Iris pigment epithelial cell (primary cell): Measurements from ENCODE around the gene IL1RAPL2.
"Not testable (repeated sequence)": the region's sequence is repeated elsewhere in the genome, so short reads cannot be mapped to it uniquely, and the experiment has no call there.

Experiments used
- DNase-seq: peaks from one replicate; pipeline ENCODE4 v3.0.0-alpha.2; 2011; ENCODE audit warnings: low read depth

IL1RAPL2 gene

GRCh38 chrX:105701310-105702052 is 1135.5 kb downstream of the IL1RAPL2 start:
- peak; percentile 23 for DNase-seq

GRCh38 chrX:105703876-105704275 is 1137.9 kb downstream of the IL1RAPL2 start:
- peak; percentile 51 for DNase-seq

- DNase-seq: peak; percentile 70
Observed at GRCh38 chrX:105706041-105706440, 1140.0 kb downstream of the IL1RAPL2 start.

GRCh38 chrX:105711805-105712204 is 1145.8 kb downstream of the IL1RAPL2 start:
- DNase-seq: no peak

GRCh38 chrX:105715746-105716145 is 1149.7 kb downstream of the IL1RAPL2 start:
- no peak for DNase-seq

GRCh38 chrX:105723966-105724735 is 1158.2 kb downstream of the IL1RAPL2 start:
- DNase-seq: peak; percentile 8

GRCh38 chrX:105725228-105725627 is 1159.2 kb downstream of the IL1RAPL2 start:
- DNase-seq: no peak

- no peak for DNase-seq
Observed at GRCh38 chrX:105738162-105738561, 1172.2 kb downstream of the IL1RAPL2 start.

- no peak for DNase-seq
Observed at GRCh38 chrX:105744291-105744690, 1178.3 kb downstream of the IL1RAPL2 start.

GRCh38 chrX:105744946-105745345 is 1178.9 kb downstream of the IL1RAPL2 start:
- no peak for DNase-seq

GRCh38 chrX:105745863-105746262 is 1179.9 kb downstream of the IL1RAPL2 start:
- DNase-seq: no peak

GRCh38 chrX:105752338-105752956 is 1186.4 kb downstream of the IL1RAPL2 start:
- DNase-seq: no peak

- DNase-seq: no peak
Observed at GRCh38 chrX:105753411-105753810, 1187.4 kb downstream of the IL1RAPL2 start.

- no peak for DNase-seq
Observed at GRCh38 chrX:105754286-105754964, 1188.4 kb downstream of the IL1RAPL2 start.

GRCh38 chrX:105755109-105755508 is 1189.1 kb downstream of the IL1RAPL2 start:
- DNase-seq: no peak

GRCh38 chrX:105758754-105759153 is 1192.8 kb downstream of the IL1RAPL2 start:
- DNase-seq: no peak

- DNase-seq: no peak
Observed at GRCh38 chrX:105759598-105759997, 1193.6 kb downstream of the IL1RAPL2 start.

- DNase-seq: peak; percentile 9
Observed at GRCh38 chrX:105765691-105766090, 1199.7 kb downstream of the IL1RAPL2 start.

GRCh38 chrX:105773801-105774200 is 1207.8 kb downstream of the IL1RAPL2 start:
- no peak for DNase-seq

GRCh38 chrX:105775679-105776078 is 1209.7 kb downstream of the IL1RAPL2 start:
- no peak for DNase-seq

- DNase-seq: no peak
Observed at GRCh38 chrX:105781804-105782203, 1215.8 kb downstream of the IL1RAPL2 start.

- DNase-seq: not testable (repeated sequence)
Observed at GRCh38 chrX:105796877-105797276, 1230.9 kb downstream of the IL1RAPL2 start.
